ENCODE results near the gene ZNF256.
A peak's percentile ranks its signal among the peaks of the same experiment; 100 is the strongest.
"Not testable (repeated sequence)": the region's sequence is repeated elsewhere in the genome, so short reads cannot be mapped to it uniquely, and the experiment has no call there.

ZNF256 gene

DNA sequence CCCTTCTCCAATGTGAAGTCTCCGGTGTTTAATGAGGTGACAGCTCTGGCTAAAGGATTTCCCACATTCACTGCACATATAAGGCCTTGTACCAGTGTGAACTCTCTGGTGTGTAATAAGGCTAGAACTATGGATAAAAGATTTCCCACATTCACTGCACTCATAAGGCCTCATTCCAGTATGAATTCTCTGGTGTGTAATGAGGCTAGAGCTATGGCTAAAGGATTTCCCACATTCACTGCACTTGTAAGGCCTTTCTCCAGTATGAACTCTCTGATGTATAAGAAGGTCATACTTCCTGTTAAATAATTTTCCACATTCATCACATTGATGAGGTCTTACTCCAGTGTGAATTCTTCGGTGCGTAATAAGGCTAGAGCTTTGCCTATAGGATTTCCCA, 5.9 kb downstream of the ZNF256 start:
- Histone ChIP-seq H3K27me3 (ENCODE audit: control insufficient read depth in 1 of 2, insufficient read depth in 2 of 2, low read length in 2 of 2) (no peaks in the 10 kb centered on the region), H3K9me3 (ENCODE audit: low read length) (peaks cover 32% of the 10 kb centered on the region), H3K9ac (ENCODE audit: low read length) (no peak overlapping the region), H3K27ac (ENCODE audit: low read depth, low read length) (no peak overlapping the region), H3K36me3 (ENCODE audit: insufficient read depth, low read length) (peaks cover 30% of the 10 kb centered on the region), H3K4me1 (ENCODE audit: insufficient read depth, low read length) (peaks cover 3% of the 10 kb centered on the region), H3K4me3 (ENCODE audit: low read depth in 1 of 2, low read length in 2 of 2) (no peak overlapping the region)

DNA sequence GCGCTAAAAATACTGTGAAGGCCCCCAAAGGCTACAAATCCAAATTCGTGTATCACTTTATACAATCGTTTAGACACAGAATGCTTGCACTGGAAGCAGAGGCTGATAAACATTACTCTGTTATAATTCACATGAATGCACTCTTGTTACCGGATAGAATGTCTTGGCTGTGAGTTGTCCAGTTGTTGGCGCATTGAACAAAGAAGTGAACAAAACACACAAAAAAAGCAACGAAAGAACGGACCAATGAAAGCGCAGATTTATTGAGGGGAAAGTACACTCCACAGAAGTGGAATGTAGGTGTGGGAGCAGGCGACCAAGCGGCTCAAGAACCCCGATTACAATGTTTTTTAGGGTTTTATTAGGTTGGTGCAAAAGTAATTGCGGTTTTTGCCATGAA, 11.8 kb downstream of the ZNF256 start:
- no peaks in the 10 kb centered on the region for H3K4me1 ChIP-seq (ENCODE audit: insufficient read depth, low read length)
- H3K9me3 ChIP-seq (ENCODE audit: low read length): peaks cover 4% of the 10 kb centered on the region
- H3K27me3 ChIP-seq (ENCODE audit: control insufficient read depth in 1 of 2, insufficient read depth in 2 of 2, low read length in 2 of 2): no peaks in the 10 kb centered on the region
- peaks cover 13% of the 10 kb centered on the region for H3K36me3 ChIP-seq (ENCODE audit: insufficient read depth, low read length)
- H3K9ac ChIP-seq (ENCODE audit: low read length): no peak overlapping the region
- H3K4me3 ChIP-seq (ENCODE audit: low read depth in 1 of 2, low read length in 2 of 2): peak overlapping the region in 1 of 2 donors; percentile 85
- H3K27ac ChIP-seq (ENCODE audit: low read depth, low read length): no peak overlapping the region

DNA sequence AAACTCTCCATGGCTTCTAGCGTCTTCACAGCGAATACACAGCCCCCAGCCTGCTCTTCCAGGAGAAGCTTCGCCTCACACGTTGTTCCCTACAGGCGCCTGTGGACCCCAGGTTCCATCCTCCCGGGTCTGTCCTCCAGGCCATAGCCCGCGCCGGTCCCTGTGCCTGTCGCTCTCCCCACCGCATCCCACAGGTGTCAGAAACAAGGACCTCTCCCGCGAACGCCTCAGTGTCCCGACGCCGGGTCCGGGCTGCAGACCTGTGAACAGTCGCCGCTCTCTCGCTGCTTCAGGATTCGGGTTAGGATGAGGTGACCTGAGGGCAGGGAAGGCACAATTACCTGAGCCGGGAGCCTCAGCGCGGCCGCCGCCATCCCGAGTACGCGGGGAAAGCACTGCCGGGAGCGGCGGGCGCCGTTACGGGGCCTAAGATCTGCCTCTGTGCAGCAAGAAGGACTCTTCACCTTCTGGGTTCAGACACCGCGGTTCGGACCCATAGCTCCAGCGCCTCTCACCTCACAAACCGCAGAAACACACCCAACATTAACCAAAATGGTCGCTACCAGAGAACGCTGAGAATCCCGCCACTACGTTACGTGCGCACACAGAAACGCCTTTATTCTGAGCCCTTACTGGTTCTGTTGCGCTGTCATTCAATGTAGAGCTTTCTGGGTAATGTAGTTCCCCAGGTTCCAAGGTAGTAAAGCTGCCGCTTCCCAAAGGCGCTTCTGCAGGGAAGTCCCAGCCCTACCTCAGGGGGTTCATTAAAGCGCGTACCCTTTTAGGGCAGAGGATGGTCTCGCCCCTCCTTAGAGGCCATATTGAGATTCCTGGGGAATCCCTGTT, 12.5 kb downstream of the ZNF256 start, which contains the start of gene ZNF418:
Gene ZNF418, minus strand, starts transcription at position 583 of the 846 bp plus-strand sequence. CDS start 1,580 bp downstream, outside the sequence.
- Histone ChIP-seq H3K27ac (ENCODE audit: low read depth, low read length) (peak within 1 kb of the TSS; percentile 72), H3K4me3 (ENCODE audit: low read depth in 1 of 2, low read length in 2 of 2) (peak within 1 kb of the TSS; percentile 83 to 85), H3K9me3 (ENCODE audit: low read length) (peaks cover 4% of the 10 kb centered on the region), H3K9ac (ENCODE audit: low read length) (peak within 1 kb of the TSS; percentile 75), H3K36me3 (ENCODE audit: insufficient read depth, low read length) (peaks cover 16% of the 10 kb centered on the region), H3K27me3 (ENCODE audit: control insufficient read depth in 1 of 2, insufficient read depth in 2 of 2, low read length in 2 of 2) (no peaks in the 10 kb centered on the region), H3K4me1 (ENCODE audit: insufficient read depth, low read length) (no peaks in the 10 kb centered on the region)

DNA sequence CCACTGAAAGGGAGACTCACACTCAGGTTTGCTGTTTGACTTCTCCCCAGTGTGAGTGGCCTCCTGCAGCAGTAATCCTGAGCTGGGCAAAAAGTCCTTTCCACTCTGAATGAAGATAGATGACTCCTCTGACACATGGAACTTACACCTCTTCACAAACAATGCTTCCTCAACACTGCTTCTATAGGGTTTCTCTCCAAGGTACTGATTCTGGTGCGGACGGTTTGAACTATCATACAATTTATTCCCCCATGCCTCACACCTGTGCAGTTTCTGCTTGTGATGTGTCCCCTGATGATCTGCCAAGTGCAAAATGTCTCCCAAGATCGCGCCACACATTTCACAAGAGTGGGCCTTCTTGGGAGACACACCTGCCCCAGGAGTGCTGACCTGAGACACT, 19.9 kb downstream of the ZNF256 start:
- Histone ChIP-seq H3K4me1 (ENCODE audit: insufficient read depth, low read length) (no peaks in the 10 kb centered on the region), H3K4me3 (ENCODE audit: low read depth in 1 of 2, low read length in 2 of 2) (peak overlapping the region in 1 of 2 donors; percentile 16), H3K9ac (ENCODE audit: low read length) (no peak overlapping the region), H3K36me3 (ENCODE audit: insufficient read depth, low read length) (peaks cover 37% of the 10 kb centered on the region), H3K27me3 (ENCODE audit: control insufficient read depth in 1 of 2, insufficient read depth in 2 of 2, low read length in 2 of 2) (no peaks in the 10 kb centered on the region), H3K27ac (ENCODE audit: low read depth, low read length) (no peak overlapping the region), H3K9me3 (ENCODE audit: low read length) (peaks cover 33% of the 10 kb centered on the region)

DNA sequence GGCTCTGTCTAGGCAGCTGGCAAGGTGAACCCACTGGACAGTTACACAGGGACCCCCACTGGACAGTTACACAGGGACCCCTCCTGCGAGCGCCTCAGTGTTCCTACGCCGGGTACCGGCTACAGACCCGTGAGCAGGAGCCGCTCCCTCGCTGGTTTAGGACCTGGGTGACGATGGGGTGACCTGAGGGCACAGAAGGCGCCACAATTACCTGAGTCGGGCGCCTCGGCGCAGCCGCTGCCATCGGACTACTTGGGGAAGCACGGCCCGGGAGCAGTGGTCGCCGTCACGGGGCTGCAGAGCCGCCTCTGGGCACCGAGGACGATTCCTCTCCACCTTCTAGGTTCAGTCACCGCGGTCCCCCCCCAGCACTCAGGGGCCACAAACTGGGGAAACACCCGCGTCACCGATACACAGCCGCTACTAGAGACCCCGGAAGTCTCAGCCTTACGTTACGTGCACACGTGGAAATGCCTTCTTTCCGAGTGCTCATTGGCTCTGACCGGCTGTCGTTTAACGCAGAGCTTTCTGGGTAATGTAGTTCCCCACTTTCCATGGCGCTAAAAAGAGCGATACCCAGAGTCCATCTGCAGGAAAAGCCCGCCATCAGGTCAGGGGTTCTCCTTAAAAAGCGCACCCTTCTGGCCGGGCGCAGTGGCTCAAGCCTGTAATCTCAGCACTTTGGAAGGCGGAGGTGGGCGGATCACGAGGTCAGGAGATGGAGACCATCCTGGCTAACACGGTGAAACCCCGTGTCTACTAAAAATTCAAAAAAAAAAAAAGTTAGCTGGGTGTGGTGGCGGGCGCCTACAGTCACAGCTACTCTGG, 31.1 kb downstream of the ZNF256 start, which contains the start of gene ZNF417:
Gene ZNF417, minus strand, starts transcription at position 425 of the 828 bp plus-strand sequence. Its CDS starts 181 bp downstream, at position 244.
- peak within 1 kb of the TSS; percentile 52 for H3K27ac ChIP-seq (ENCODE audit: low read depth, low read length)
- peak within 1 kb of the TSS; percentile 54 for H3K9ac ChIP-seq (ENCODE audit: low read length)
- H3K4me3 ChIP-seq (ENCODE audit: low read depth in 1 of 2, low read length in 2 of 2): peak within 1 kb of the TSS; percentile 73 to 78
- H3K4me1 ChIP-seq (ENCODE audit: insufficient read depth, low read length): peaks cover 13% of the 10 kb centered on the region
- H3K36me3 ChIP-seq (ENCODE audit: insufficient read depth, low read length): peaks cover 18% of the 10 kb centered on the region
- H3K9me3 ChIP-seq (ENCODE audit: low read length); H3K27me3 ChIP-seq (ENCODE audit: control insufficient read depth in 1 of 2, insufficient read depth in 2 of 2, low read length in 2 of 2): not testable (repeated sequence)

DNA sequence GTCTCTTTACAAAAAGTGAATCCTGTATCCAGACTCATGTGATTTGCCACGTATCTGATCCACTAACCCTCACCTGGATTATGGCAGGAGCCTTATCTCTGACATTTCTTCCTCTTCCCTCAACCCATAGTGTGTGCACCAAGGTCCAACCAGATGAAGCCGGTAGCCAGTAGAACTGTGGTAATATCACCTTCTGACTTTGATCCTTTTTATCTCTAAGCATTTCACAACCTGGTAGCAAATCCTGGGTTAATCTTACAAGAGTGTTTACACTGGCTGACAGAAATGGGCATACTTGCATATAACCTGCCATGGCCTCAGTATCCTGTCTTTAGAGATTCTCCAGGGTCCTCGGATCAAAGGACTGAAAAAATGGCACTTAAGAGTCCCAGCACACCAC, 33.0 kb downstream of the ZNF256 start:
- Histone ChIP-seq H3K36me3 (ENCODE audit: insufficient read depth, low read length) (peaks cover 23% of the 10 kb centered on the region), H3K27me3 (ENCODE audit: control insufficient read depth in 1 of 2, insufficient read depth in 2 of 2, low read length in 2 of 2) (no peaks in the 10 kb centered on the region), H3K4me1 (ENCODE audit: insufficient read depth, low read length) (peaks cover 13% of the 10 kb centered on the region), H3K9me3 (ENCODE audit: low read length) (no peaks in the 10 kb centered on the region), H3K4me3 (ENCODE audit: low read depth in 1 of 2, low read length in 2 of 2) (no peak overlapping the region), H3K9ac (ENCODE audit: low read length) (no peak overlapping the region), H3K27ac (ENCODE audit: low read depth, low read length) (no peak overlapping the region)

DNA sequence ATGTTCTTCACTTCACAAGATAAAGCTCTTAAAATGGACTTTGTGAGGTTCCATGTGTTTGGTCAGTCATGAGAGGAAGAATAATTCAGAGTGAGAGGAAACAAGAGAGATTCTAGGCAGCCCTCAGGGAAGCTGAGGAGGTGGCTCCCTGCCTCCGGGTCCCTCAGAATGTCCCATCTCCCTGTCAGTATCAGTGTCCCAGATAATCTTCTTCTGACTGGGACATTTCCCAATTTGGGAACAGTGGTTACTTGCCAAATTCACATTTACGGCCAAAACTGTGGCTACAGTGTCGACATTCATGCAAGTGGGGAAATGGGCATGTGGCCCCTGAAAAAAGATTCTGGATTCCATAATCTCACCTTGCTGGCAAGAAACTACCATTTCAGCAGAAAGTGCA, 40.1 kb downstream of the ZNF256 start:
- H3K9me3 ChIP-seq (ENCODE audit: low read length): peaks cover 4% of the 10 kb centered on the region
- H3K9ac ChIP-seq (ENCODE audit: low read length): no peak overlapping the region
- peaks cover 29% of the 10 kb centered on the region for H3K36me3 ChIP-seq (ENCODE audit: insufficient read depth, low read length)
- no peaks in the 10 kb centered on the region for H3K4me1 ChIP-seq (ENCODE audit: insufficient read depth, low read length)
- H3K4me3 ChIP-seq (ENCODE audit: low read depth in 1 of 2, low read length in 2 of 2): no peak overlapping the region
- no peak overlapping the region for H3K27ac ChIP-seq (ENCODE audit: low read depth, low read length)
- no peaks in the 10 kb centered on the region for H3K27me3 ChIP-seq (ENCODE audit: control insufficient read depth in 1 of 2, insufficient read depth in 2 of 2, low read length in 2 of 2)

DNA sequence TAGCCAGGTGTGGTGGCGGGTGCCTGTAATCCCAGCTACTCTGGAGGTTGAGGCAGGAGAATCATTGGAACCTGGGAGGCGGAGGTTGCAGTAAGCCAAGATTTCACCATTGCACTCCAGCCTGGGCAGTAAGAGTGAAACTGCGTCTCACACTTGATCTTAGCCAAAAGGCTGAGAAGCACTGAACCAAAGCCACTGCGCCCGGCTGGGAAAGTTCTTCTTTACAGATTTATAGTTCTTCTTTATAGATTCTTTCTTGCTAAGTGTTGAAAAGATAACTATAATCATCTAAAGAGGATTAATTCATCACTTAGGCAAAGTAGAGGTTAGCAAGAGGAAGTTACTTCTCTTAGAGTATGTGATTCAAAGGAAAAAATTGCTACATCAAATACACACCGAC, 42.2 kb downstream of the ZNF256 start:
- Histone ChIP-seq H3K36me3 (ENCODE audit: insufficient read depth, low read length) (peaks cover 13% of the 10 kb centered on the region), H3K4me1 (ENCODE audit: insufficient read depth, low read length) (no peaks in the 10 kb centered on the region), H3K27me3 (ENCODE audit: control insufficient read depth in 1 of 2, insufficient read depth in 2 of 2, low read length in 2 of 2) (no peaks in the 10 kb centered on the region), H3K9me3 (ENCODE audit: low read length) (peaks cover 4% of the 10 kb centered on the region), H3K27ac (ENCODE audit: low read depth, low read length) (no peak overlapping the region), H3K4me3 (ENCODE audit: low read depth in 1 of 2, low read length in 2 of 2) (no peak overlapping the region), H3K9ac (ENCODE audit: low read length) (no peak overlapping the region)

DNA sequence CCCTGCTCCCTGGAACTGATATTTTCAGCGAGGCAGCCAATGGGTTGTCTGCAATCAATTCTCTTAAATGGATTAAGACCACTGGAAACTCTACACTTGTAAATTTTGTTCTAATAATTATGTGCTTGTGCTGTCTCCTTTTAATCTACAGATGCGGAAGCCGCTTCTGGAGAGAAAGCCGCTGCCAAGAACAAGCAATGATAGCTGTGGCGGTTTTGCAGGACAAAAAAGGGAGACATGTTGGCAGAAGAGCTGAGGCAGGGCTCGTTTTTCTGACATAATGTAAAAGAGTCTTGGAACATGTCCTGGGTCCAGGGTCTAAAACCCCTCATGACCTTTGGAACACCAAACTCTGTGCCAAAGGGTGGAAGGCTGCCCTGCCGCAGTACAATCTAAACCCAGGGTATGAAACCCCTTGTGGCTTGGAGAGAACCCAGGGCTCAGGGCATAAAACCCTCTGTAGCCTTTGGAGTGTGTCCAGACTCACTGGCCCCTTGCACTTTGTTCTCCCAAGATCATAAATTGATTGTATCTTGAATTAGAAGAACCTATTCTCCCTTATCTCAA, 43.8 kb downstream of the ZNF256 start:
- H3K9me3 ChIP-seq (ENCODE audit: low read length): peaks cover 4% of the 10 kb centered on the region
- no peaks in the 10 kb centered on the region for H3K27me3 ChIP-seq (ENCODE audit: control insufficient read depth in 1 of 2, insufficient read depth in 2 of 2, low read length in 2 of 2)
- H3K27ac ChIP-seq (ENCODE audit: low read depth, low read length): no peak overlapping the region

DNA sequence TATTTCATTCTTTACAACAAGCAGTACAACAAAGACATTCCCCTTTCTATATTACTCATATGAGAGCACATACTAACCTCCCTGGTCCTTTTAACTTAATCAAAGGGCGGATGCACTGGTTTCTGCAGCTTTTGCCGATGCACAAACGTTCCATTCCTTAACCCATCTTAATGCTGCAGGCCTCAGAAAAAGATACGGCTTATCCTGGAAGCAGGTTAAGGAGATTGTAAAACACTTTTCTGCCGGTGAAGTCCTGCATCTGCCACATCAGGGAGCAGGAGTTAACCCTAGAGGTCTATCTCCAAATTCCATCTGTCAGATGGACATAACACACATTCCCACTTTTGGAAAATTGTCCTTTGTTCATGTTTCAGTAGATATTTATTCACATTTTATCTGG, 47.2 kb downstream of the ZNF256 start:
- Histone ChIP-seq H3K36me3 (ENCODE audit: insufficient read depth, low read length) (no peaks in the 10 kb centered on the region), H3K27me3 (ENCODE audit: control insufficient read depth in 1 of 2, insufficient read depth in 2 of 2, low read length in 2 of 2) (no peaks in the 10 kb centered on the region), H3K9me3 (ENCODE audit: low read length) (no peaks in the 10 kb centered on the region), H3K9ac (ENCODE audit: low read length) (no peak overlapping the region), H3K27ac (ENCODE audit: low read depth, low read length) (no peak overlapping the region), H3K4me3 (ENCODE audit: low read depth in 1 of 2, low read length in 2 of 2) (no peak overlapping the region), H3K4me1 (ENCODE audit: insufficient read depth, low read length) (no peaks in the 10 kb centered on the region)

More for the DNA sequence above, 43.8 kb downstream of the ZNF256 start:
- peaks cover 13% of the 10 kb centered on the region for H3K36me3 ChIP-seq (ENCODE audit: insufficient read depth, low read length)
- H3K9ac ChIP-seq (ENCODE audit: low read length): no peak overlapping the region
- H3K4me1 ChIP-seq (ENCODE audit: insufficient read depth, low read length): no peaks in the 10 kb centered on the region
- no peak overlapping the region for H3K4me3 ChIP-seq (ENCODE audit: low read depth in 1 of 2, low read length in 2 of 2)
